Keratinocyte (primary cell): ENCODE data around the gene XAB2. TPM values are rescaled to one million over a fixed set of nuclear protein-coding genes. Genes with fewer than 3 reads are reported as not detected.

Source experiments
- DNase-seq: peaks from one replicate; pipeline ENCODE4 v3.0.0-alpha.2; 2011; ENCODE audit warnings: low read depth, missing footprints, low spot score
- FAIRE-seq: peaks from 2 replicates; lab custom pipeline; 2011; peaks lifted over from hg19 to GRCh38; lab: Jason Lieb, UNC
- H2AFZ ChIP-seq: 2 replicates; pipeline ENCODE4 v1.6.0; 2012; ENCODE audit warnings: low read length, control low read depth, inconsistent platforms; ENCODE audit not compliant: control insufficient read depth
- H3K27ac ChIP-seq: 2 replicates; pipeline ENCODE4 v1.5.1; 2011; ENCODE audit warnings: low read length; ENCODE audit not compliant: control insufficient read depth, insufficient read depth
- H3K27me3 ChIP-seq: 3 replicates; pipeline ENCODE4 v1.6.0; 2011; ENCODE audit warnings: low read length; ENCODE audit not compliant: control insufficient read depth, insufficient read depth; ENCODE audit errors: extremely low read depth
- H3K36me3 ChIP-seq, 2 experiments: 2 replicates in 1 of 2; 3 replicates in 1 of 2; pipeline ENCODE4 v1.5.1; 2011; ENCODE audit warnings: low read length in 2 of 2, mild to moderate bottlenecking in 1 of 2; ENCODE audit not compliant: control insufficient read depth in 2 of 2, insufficient read depth in 2 of 2; ENCODE audit errors: extremely low read depth in 1 of 2
- H3K4me1 ChIP-seq: 3 replicates; pipeline ENCODE4 v1.5.1; 2011; ENCODE audit warnings: low read length; ENCODE audit not compliant: control insufficient read depth, insufficient read depth; ENCODE audit errors: extremely low read depth
- H3K4me2 ChIP-seq: 3 replicates; pipeline ENCODE4 v1.6.0; 2011; ENCODE audit warnings: low read depth, low read length; ENCODE audit not compliant: control insufficient read depth, insufficient read depth; ENCODE audit errors: extremely low read depth
- H3K4me3 ChIP-seq, 3 experiments: fragments of 200-600 bp in 1 of 3; sonication (generic) in 1 of 3; 2 replicates in 2 of 3; 3 replicates in 1 of 3; pipeline ENCODE4 v1.5.1; 2011 to 2016; ENCODE audit warnings: low read length in 3 of 3, mild to moderate bottlenecking in 3 of 3, control low read depth in 2 of 3, inconsistent platforms in 1 of 3, low read depth in 1 of 3, mixed read lengths in 1 of 3, mixed run types in 1 of 3, moderate library complexity in 1 of 3; ENCODE audit not compliant: control insufficient read depth in 2 of 3, insufficient read depth in 2 of 3; ENCODE audit errors: extremely low read depth in 1 of 3
- H3K79me2 ChIP-seq: 2 replicates; pipeline ENCODE4 v1.6.0; 2012; ENCODE audit warnings: low read length; ENCODE audit not compliant: control insufficient read depth, insufficient read depth
- H3K9ac ChIP-seq: 3 replicates; pipeline ENCODE4 v1.6.0; 2011; ENCODE audit warnings: low read length; ENCODE audit not compliant: control insufficient read depth, insufficient read depth; ENCODE audit errors: extremely low read depth
- H3K9me1 ChIP-seq: 3 replicates; pipeline ENCODE4 v1.6.0; 2011; ENCODE audit warnings: low read length; ENCODE audit not compliant: control insufficient read depth, insufficient read depth; ENCODE audit errors: extremely low read depth
- H3K9me3 ChIP-seq: 2 replicates; pipeline ENCODE4 v1.5.1; 2012; ENCODE audit warnings: low read depth, low read length; ENCODE audit not compliant: control insufficient read depth
- H4K20me1 ChIP-seq: 3 replicates; pipeline ENCODE4 v1.6.0; 2011; ENCODE audit warnings: low read length; ENCODE audit not compliant: control insufficient read depth, insufficient read depth; ENCODE audit errors: extremely low read depth
- EZH2 ChIP-seq: IDR thresholded peaks from one replicate; pipeline ENCODE4 v1.6.1; 2012; ENCODE audit warnings: inconsistent platforms, mild to moderate bottlenecking, low read length, moderate library complexity
- dilution Hi-C: fragments of 300-500 bp; cut with MboI; formaldehyde crosslinking; loops from one replicate; pipeline ENCODE4 v1.7.0; 2020; ENCODE audit warnings: low sequenced_read_pairs; ENCODE audit not compliant: extremely low pct_ligation_motif_present
- polyA plus RNA-seq, 5 experiments: library from polyadenylated mRNA; depleted of rRNA in 3 of 5; stranded (reverse) in 3 of 5; stranded (forward) in 1 of 5; unstranded in 1 of 5; fragments of >200 nt; gene quantifications; 1 replicate in 1 of 5; 2 replicates in 3 of 5; 3 replicates in 1 of 5; pipeline versions ENCODE4 v1.2.1 to v1.2.3, GENCODE V29; 2011 to 2012; ENCODE audit warnings: missing spikeins in 2 of 5, low read depth in 1 of 5, low replicate concordance in 1 of 5
- TF ChIP-seq, protein P1 (sequence below), 3 experiments: IDR thresholded peaks in 1 of 3; conservative IDR thresholded peaks in 1 of 3; optimal IDR thresholded peaks in 1 of 3; 2 replicates in 2 of 3; 3 replicates in 1 of 3; pipeline versions ENCODE3 to v1.5.1; 2011; ENCODE audit warnings: low read length in 3 of 3, mild to moderate bottlenecking in 3 of 3, moderate library complexity in 2 of 3, control low read depth in 1 of 3, inconsistent platforms in 1 of 3; ENCODE audit not compliant: insufficient read depth in 2 of 3; ENCODE audit errors: extremely low read depth in 1 of 3

XAB2 gene
- polyA plus RNA-seq, 1 donor (not counting 4 experiments of a cell fraction or from before 2014, with no cell fraction given), result 15.6 TPM

DNA sequence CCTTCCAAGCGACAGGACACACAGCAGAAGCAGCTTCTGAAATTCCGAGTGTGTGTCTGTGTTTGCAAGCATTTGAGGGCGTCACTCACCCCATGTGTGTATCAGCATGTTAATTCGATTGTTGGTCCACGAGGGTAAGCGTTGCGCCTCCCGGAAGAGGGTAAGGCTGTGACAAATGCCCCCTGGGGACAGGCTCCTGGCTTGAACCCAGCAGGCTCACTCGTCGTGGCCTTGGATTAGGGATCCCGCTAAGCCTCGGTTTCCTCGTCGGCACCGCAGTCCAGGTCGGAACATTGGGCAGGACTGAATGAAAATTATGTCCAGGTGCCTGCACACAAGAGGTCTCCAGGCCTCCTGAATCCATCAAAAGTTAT lies 7.0 kb upstream of the XAB2 start:
- peak overlapping the region; percentile 37 for H3K4me2 ChIP-seq
- H3K27me3 ChIP-seq, result no peaks in the 10 kb centered on the region
- H4K20me1 ChIP-seq, result no peaks in the 10 kb centered on the region
- dilution Hi-C loops, result no loop called here
- H3K9ac ChIP-seq, result no peak overlapping the region
- no peak overlapping the region for H3K27ac ChIP-seq
- DNase-seq, result no peak
- H3K79me2 ChIP-seq, result peaks cover 19% of the 10 kb centered on the region
- no peak overlapping the region for H2AFZ ChIP-seq
- no peaks in the 10 kb centered on the region for H3K9me1 ChIP-seq
- H3K4me1 ChIP-seq, result peaks cover 3% of the 10 kb centered on the region
- no peak overlapping the region for H3K4me3 ChIP-seq
- no peak for FAIRE-seq
- H3K36me3 ChIP-seq, result peaks cover 6 to 14% of the 10 kb centered on the region in 2 experiments
- H3K9me3 ChIP-seq, result no peaks in the 10 kb centered on the region
- no peak for TF ChIP-seq EZH2
- TF ChIP-seq, protein P1, sequence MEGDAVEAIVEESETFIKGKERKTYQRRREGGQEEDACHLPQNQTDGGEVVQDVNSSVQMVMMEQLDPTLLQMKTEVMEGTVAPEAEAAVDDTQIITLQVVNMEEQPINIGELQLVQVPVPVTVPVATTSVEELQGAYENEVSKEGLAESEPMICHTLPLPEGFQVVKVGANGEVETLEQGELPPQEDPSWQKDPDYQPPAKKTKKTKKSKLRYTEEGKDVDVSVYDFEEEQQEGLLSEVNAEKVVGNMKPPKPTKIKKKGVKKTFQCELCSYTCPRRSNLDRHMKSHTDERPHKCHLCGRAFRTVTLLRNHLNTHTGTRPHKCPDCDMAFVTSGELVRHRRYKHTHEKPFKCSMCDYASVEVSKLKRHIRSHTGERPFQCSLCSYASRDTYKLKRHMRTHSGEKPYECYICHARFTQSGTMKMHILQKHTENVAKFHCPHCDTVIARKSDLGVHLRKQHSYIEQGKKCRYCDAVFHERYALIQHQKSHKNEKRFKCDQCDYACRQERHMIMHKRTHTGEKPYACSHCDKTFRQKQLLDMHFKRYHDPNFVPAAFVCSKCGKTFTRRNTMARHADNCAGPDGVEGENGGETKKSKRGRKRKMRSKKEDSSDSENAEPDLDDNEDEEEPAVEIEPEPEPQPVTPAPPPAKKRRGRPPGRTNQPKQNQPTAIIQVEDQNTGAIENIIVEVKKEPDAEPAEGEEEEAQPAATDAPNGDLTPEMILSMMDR (optimal IDR thresholded peaks at IDR 0.05 in 1 of 3, IDR thresholded peaks at IDR 0.05 in 1 of 3, conservative IDR thresholded peaks at IDR 0.05 in 1 of 3; ENCODE audit: extremely low read depth in 1 of 3, insufficient read depth in 2 of 3, low read length in 3 of 3), result no peak

DNA sequence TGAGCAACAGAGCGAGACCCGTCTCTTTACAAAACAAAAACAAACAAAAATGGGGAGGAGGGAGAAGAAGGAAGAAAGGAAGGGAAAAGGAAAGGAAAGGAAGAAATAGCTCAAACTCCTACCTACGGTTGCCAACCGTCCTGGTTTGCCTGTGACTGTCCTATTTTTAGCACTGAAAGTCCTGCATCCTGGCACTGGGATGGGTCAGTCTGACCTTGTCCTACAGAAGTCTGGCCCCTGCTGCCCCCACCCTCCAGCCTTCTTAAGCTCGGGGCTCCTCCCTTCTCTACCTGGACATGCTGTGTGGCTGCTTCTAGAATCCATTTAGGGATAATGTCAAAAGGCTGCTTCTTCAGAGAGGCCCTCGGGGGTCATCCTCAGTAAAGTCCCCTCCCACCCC lies 6.3 kb upstream of the XAB2 start:
- H3K36me3 ChIP-seq, result peaks cover 5 to 14% of the 10 kb centered on the region in 2 experiments
- no peaks in the 10 kb centered on the region for H4K20me1 ChIP-seq
- H3K27ac ChIP-seq, result no peak overlapping the region
- no peak overlapping the region for H3K4me2 ChIP-seq
- H2AFZ ChIP-seq, result no peak overlapping the region
- H3K4me3 ChIP-seq, result no peak overlapping the region
- H3K79me2 ChIP-seq, result peaks cover 24% of the 10 kb centered on the region
- no peak for FAIRE-seq
- no peaks in the 10 kb centered on the region for H3K27me3 ChIP-seq
- DNase-seq, result no peak
- TF ChIP-seq, protein P1 (optimal IDR thresholded peaks at IDR 0.05 in 1 of 3, IDR thresholded peaks at IDR 0.05 in 1 of 3, conservative IDR thresholded peaks at IDR 0.05 in 1 of 3; ENCODE audit: extremely low read depth in 1 of 3, insufficient read depth in 2 of 3, low read length in 3 of 3), result no peak
- TF ChIP-seq EZH2, result no peak
- no peaks in the 10 kb centered on the region for H3K9me3 ChIP-seq
- no peaks in the 10 kb centered on the region for H3K9me1 ChIP-seq
- dilution Hi-C loops, result no loop called here
- H3K4me1 ChIP-seq, result peaks cover 3% of the 10 kb centered on the region
- no peak overlapping the region for H3K9ac ChIP-seq
